AG09319 (cell line): ENCODE data around the gene ARMC12.

ENCODE experiments used
- DNase-seq: peaks from one replicate; pipeline ENCODE4 v3.0.0-alpha.2; 2010; ENCODE audit warnings: low read depth; ENCODE audit errors: extremely low read depth
- TF ChIP-seq, protein P1 (sequence below): IDR thresholded peaks from 2 replicates; pipeline ENCODE4 v1.5.1; 2011; ENCODE audit warnings: low read depth, mild to moderate bottlenecking, inconsistent platforms, low read length, moderate library complexity

The ARMC12 gene

GRCh38 chr6:35747877-35748276 is 11.0 kb downstream of the ARMC12 start:
- no peak for DNase-seq
- TF ChIP-seq, protein P1, sequence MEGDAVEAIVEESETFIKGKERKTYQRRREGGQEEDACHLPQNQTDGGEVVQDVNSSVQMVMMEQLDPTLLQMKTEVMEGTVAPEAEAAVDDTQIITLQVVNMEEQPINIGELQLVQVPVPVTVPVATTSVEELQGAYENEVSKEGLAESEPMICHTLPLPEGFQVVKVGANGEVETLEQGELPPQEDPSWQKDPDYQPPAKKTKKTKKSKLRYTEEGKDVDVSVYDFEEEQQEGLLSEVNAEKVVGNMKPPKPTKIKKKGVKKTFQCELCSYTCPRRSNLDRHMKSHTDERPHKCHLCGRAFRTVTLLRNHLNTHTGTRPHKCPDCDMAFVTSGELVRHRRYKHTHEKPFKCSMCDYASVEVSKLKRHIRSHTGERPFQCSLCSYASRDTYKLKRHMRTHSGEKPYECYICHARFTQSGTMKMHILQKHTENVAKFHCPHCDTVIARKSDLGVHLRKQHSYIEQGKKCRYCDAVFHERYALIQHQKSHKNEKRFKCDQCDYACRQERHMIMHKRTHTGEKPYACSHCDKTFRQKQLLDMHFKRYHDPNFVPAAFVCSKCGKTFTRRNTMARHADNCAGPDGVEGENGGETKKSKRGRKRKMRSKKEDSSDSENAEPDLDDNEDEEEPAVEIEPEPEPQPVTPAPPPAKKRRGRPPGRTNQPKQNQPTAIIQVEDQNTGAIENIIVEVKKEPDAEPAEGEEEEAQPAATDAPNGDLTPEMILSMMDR, result no peak

DNA sequence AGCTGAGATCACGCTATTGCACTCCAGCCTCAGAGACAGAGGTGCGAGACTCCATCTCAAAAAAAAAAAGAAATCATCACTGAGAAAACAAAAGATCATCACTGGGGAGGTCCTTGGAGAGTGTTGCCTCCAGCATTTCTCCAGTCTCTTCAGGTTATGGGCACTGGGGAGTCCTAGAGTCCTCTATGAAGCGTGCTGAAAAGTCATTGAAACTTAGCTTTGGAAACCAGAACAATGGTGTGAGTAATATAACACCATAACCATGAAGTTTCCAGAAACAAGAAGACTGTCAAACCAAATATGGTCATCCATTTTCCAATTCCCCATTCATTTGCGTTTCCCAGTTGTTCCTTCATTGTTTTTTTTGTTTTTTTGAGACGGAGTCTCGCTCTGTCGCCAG is 13.7 kb downstream of the ARMC12 start:
- no peak for DNase-seq
- TF ChIP-seq, protein P1, result no peak

GRCh38 chr6:35751594-35751993 is 14.8 kb downstream of the ARMC12 start:
- TF ChIP-seq, protein P1, result no peak
- no peak for DNase-seq

DNA sequence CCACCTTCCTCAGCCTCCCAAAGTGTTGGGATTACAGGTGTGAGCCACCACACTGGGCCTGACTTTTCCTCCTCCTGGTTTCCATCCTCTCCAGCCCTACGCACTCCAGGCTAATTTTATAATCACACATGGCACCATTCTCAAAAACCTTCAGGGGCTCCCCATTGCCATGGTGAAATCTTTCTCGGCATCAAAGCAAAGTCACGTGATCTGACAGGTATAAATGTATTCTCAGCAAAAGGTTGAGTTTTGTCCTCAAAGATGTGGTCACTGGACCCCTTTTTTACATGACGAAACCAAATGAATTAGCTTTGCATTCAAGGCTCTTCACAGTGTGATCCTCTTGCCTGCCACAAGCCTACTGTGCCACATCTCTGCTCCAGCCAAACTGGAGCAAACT is 15.5 kb downstream of the ARMC12 start:
- DNase-seq, result no peak
- TF ChIP-seq, protein P1, result no peak

GRCh38 chr6:35754452-35755277 is 17.8 kb downstream of the ARMC12 start:
- no peak for DNase-seq
- TF ChIP-seq, protein P1, result no peak

- TF ChIP-seq, protein P1, result no peak
- DNase-seq, result no peak
Observed at GRCh38 chr6:35755278-35755924, 18.6 kb downstream of the ARMC12 start.

GRCh38 chr6:35757456-35758123 is 20.8 kb downstream of the ARMC12 start:
- TF ChIP-seq, protein P1, result peak; percentile 8
- no peak for DNase-seq
